GOT3 (cell line): ENCODE data around the gene DIS3.
"Not testable (repeated sequence)": the region's sequence is repeated elsewhere in the genome, so short reads cannot be mapped to it uniquely, and the experiment has no call there.

Source experiments
- DNase-seq: peaks from one replicate; lab custom pipeline; 2025; ENCODE audit warnings: mixed read lengths; lab: John Stamatoyannopoulos, UW

DIS3 gene, protein sequence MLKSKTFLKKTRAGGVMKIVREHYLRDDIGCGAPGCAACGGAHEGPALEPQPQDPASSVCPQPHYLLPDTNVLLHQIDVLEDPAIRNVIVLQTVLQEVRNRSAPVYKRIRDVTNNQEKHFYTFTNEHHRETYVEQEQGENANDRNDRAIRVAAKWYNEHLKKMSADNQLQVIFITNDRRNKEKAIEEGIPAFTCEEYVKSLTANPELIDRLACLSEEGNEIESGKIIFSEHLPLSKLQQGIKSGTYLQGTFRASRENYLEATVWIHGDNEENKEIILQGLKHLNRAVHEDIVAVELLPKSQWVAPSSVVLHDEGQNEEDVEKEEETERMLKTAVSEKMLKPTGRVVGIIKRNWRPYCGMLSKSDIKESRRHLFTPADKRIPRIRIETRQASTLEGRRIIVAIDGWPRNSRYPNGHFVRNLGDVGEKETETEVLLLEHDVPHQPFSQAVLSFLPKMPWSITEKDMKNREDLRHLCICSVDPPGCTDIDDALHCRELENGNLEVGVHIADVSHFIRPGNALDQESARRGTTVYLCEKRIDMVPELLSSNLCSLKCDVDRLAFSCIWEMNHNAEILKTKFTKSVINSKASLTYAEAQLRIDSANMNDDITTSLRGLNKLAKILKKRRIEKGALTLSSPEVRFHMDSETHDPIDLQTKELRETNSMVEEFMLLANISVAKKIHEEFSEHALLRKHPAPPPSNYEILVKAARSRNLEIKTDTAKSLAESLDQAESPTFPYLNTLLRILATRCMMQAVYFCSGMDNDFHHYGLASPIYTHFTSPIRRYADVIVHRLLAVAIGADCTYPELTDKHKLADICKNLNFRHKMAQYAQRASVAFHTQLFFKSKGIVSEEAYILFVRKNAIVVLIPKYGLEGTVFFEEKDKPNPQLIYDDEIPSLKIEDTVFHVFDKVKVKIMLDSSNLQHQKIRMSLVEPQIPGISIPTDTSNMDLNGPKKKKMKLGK

DNA sequence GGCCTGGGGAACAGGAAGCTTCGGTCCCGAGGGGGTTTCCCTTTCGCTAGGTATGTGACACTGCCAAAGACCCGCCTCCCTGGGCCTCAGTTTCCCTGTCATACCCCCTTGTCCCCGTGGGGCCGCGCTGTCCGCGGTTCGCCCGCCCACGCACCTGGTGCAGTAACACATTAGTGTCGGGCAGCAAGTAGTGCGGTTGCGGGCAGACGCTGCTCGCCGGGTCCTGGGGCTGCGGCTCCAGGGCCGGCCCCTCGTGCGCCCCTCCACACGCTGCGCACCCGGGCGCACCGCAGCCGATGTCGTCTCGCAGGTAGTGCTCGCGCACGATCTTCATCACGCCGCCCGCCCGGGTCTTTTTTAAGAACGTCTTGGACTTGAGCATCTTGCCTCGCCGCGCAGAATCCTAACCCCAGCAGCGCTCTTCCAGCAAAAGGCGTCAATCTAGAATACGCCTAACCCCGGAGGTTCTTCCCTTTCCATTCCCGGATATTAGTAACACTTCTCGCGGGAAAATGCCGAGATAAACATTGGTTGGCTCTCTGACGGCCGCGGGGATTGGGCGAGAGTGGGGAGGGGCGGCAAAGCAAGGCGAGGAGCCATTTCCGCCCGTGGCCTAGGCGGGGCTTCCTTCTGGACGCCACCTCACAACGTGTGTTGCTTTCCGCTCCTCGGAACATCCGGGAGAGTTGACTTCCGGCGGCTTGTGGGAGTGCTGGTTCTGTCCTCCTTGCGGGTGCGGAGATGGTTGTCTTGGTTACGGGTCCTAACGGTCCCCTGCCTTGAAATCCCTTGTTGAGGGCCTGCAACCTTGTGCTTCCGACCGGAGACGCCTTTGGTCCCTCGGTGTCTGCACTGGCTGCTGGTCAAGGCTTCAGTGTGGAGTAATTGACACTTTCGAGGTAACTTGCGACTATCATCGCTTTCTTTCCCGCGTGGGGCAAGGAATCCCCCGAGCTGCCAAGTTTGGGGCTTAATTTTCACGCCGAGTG lies at the start of gene DIS3, which contains the start of gene PIBF1:
Gene DIS3 (minus strand): TSS at position 450 of the 989 bp plus-strand sequence. CDS start 68 bp downstream, at position 382.
Gene PIBF1 (plus strand): TSS at position 683 of the 989 bp plus-strand sequence. CDS start 1,337 bp downstream, outside the sequence.
- peak; percentile 94 for DNase-seq

DNA sequence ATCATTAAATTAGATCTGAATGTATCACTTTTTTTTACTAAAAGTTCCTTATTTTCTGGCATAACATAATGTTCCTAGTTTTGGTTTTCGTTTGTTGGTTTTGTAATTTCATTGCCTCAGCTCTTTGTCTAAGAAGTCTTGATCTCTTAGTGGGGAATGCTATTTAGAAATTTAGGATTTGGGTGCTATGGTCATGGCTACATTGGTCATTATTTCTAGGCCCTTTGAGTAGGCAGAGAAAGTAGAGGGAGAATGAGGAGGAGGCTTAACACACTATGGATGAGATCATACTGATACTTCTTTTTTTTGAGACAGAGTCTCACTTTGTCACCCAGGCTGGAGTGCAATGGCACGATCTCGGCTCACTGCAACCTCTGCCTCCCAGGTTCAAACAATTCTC lies 42.0 kb upstream of the DIS3 start:
- DNase-seq = no peak

DNA sequence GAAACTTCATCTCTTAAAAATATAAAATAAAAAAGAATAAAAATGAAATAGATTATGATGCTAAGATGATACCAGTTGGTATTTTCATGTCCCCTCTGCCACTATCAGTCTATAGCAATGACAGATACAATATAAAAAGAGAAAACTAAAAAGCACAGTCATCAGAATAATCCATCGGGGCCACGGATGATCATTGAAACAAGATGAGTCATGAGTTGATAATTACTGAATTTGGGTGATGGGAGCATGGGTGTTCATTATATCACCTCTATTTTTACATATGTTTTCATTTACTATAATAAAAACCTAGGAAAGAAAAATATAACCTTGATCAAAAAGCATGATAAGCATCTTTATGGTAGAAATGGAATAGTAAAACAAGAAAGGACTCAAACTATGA lies 41.4 kb upstream of the DIS3 start:
- no peak for DNase-seq

DNA sequence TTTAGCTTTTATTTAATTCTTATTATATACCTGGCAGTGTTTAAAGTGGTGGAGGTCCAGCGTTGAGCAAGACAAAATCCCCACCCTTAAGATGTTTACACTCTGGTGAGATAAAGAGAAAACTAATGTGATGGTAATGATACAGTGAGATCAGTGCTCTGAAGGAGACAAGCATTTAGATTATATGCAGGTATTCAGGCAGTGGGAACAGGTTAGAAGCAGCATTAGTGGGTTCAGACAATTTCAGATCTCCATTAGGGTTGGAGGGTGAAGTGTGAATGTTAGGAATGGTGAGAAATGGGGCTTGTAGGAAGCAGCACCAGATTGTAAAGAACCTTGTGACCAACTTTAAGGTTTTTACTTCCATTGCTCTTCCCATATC lies 39.2 kb upstream of the DIS3 start:
- no peak for DNase-seq

DNA sequence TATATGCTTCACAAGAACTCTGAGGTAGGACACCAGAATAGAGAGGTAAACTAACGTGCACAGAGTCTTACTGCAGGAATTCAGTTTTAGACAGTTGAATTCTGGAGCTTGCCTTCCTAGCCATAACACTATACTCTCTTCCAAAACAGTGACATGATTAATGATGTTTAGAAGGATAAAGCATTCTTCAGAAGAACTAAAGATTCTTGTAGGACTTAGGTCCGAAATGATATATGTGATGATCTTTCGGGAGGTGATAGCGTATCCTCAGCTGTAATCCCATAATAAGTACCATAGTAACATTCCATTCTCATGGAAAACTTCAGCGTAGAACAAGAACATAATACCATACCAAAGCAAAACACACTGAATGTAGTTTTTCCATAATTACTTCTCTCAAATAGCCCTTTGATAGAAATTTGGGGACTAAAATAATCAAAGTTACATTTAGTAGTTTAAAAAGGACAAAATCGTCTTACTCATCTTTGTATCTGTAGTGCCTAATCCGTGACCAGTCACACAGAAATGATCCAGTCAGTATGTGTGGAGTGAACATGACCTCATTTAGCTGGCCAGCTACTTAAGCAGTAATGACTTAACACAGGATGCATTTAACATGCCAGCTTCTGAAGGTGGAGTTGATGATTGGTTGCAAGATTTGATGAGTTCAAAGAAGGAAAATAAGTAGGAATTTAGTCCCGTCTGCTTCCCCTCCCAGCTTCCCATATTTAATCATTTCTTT lies 38.6 kb upstream of the DIS3 start:
- DNase-seq = no peak

DNA sequence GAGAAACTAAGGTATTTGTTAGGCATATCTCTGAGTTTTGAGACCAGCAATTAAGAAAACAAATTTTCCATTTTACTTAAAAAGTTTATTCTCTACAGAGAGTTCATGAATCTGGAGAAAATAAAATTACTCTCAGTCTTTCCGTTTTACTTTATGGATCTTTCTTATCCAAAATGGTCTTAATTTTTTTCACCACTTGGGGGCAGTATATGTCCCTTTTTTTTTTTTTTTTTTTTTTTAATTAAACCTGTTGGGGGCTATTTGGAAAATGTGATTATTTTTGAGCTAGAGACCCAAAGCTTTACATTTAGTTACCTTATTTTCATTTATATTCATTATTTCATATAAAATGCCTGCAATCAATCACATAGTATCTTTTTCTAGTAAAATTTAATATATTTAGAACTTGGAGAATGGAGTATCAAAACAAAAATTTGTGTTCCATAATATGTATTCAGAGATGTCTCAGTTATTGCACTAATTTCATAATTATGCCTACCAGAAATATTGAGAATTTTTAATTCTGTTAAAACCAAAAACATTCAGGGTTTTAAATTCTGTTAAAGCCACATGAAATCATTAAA lies 27.3 kb upstream of the DIS3 start:
- DNase-seq = no peak

DNA sequence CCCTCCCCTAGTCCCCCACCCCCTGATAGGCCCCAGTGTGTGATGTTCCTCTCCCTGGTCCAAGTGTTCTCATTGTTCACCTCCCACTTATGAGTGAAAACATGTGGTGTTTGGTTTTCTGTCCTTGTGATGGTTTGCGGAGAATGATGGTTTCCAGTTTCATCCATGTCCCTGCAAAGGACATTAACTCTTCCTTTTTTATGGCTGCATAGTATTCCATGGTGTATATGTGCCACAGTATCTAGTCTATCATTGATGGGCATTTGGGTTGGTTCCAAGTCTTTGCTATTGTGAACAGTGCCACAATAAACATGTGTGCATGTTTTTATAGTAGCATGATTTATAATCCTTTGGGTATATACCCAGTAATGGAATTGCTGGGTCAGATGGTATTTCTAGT lies 24.8 kb upstream of the DIS3 start:
- DNase-seq = not testable (repeated sequence)

DNA sequence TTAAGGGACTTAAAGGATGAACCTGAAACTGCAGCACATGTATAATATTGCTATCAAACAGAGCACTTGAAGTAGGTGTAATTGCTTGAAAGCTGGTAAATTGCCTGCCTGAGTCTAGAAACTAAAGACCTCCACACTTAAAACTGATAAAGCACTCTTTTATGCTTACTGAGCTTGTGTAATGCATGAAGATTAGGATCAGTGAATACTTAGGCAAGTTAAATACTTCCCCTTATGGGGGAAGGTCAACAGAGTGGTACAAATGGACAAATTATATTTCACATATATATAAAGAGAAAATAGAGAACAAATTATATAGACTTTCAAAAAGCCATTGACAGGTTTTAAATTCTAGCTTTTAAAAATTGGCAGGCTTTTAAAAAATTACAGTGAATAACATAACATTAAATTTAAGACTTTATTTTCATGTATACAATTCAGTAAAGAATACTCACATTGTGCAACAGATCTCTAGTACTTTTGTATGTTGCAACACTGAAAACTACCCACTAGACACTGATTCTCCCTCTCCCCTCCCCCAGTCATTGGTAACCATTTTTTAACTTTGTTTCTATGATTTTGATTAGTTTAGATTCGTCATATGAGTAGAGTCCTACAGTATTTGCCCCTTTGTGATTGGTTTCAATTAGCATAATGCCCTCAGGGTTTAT lies 24.1 kb upstream of the DIS3 start:
- DNase-seq = no peak

DNA sequence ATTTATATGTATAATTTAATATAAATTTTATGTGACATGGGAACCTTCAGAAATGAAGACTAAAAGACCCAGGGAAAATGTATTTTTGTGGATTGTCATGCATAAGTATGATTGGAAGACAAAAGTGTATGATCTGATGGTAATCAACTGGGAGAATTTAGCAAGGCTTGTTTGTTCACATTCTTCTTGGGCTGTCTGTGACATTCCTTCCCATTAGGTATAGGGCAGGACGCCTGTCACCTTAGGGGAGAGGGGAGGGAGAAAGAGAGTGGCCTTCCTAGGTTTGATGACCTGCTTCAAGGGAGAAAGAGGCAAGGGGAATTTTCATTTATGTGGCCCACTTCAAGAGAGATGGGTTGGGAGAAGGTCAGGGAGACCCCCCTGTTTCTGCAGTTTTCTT lies 22.6 kb upstream of the DIS3 start:
- no peak for DNase-seq

DNA sequence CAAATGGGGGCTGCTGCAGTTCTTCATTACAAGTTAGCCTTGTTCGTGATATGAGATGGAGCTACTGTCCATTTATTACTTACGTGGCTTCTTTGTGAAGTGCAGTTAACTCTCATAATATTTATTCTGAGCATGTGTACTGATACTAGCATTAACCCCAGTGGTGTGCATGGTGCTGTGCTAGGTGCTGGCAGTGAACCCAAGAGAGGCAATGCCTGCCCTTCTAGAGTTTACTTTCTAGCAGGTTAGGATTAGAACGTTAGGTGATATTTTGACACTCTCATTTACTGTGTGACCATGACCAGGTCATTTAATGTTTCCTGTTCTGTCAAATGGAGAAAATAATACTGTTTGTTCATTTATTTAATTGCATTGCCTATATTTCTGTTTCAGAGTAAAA lies 17.1 kb upstream of the DIS3 start:
- DNase-seq = no peak

DNA sequence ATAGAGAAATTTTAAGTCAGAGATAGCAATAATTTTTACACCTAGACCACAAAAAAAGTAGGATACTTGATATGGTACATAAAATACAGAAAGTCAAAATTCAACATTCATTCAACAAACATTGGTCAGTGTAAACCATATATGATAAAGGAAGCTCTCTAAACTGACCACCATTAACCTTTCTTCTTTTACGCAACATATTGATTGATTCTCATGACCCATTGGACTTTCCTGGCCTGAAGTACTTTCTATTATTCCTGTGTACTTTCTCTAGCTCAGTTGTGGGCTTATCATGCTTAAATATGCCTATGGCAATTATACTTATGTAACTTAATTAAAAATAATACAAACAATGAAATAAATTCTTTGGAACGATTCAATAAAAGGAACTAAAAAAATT lies 10.9 kb upstream of the DIS3 start:
- no peak for DNase-seq

DNA sequence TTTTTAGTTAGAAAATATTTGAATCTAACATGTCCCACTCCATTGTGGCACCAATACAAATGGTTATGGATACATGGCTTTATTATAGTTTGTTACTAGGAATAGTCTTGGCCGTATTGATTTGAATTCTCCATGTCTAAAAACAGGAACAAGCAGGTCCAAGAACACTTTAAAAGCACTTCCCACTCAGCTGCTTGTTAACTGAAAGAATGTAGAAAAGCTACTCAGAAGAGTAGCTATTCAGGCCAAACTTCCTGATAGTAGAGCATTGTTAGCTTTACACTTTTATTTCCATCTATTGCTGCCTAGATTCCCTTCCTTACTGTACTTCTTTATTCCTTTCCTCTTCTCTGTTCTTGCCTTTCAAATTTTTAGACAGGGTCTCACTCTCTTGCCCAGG lies 7.1 kb upstream of the DIS3 start:
- no peak for DNase-seq

DNA sequence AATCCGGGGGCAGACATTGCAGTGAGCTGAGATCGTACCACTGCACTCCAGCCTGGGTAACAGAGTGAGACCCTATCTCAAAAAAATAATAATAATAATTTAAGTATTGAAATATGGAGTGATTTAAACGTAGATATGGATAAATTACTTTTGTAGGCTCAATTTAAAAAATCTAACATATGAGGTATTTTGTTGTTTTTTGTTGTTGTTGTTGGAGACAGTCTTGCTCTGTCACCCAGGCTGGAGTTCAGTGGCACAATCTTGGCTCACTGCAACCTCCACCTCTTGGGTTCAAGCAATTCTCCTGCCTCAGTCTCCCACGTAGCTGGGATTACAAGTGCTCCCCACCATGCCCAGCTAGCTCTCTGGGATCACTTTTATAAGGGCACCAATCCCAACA lies 3.0 kb upstream of the DIS3 start:
- not testable (repeated sequence) for DNase-seq

DNA sequence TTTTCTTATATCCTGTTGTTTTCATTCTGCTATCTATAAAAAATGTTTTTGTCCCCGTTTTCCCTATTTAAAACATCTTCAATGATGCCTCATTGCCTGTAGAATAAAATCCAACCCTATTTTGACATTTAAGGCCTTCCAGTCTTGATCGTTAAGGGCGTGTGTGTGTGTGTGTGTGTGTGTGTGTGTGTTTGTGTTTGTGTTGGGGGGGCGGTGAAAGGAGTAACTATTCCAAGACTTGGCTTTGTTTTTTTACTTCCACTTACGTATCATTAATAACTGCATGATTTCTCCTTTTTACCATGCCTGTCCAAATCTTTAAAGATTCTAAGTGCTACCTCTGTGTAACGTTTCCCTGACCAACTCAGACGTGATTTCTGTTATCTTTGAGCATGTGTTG lies 1.0 kb upstream of the DIS3 start:
- DNase-seq = no peak

DNA sequence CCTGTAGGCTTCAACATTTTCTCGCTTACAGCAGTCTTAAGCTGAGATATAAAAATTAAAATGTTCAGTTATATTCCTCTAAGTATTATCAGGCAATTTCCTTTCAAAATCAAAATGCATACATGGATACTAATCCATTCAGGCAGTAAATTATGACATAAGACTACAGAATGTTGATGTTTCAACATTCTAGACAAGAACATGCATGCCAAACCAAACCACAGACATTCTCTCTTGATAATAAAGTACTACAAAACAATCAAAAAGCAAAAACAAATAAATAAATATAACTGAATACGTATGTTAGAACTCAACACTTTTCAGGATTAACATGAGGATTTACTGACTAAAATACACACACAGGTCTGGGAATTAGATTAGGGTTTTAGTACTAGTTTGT lies 7.7 kb downstream of the DIS3 start:
- DNase-seq = no peak

DNA sequence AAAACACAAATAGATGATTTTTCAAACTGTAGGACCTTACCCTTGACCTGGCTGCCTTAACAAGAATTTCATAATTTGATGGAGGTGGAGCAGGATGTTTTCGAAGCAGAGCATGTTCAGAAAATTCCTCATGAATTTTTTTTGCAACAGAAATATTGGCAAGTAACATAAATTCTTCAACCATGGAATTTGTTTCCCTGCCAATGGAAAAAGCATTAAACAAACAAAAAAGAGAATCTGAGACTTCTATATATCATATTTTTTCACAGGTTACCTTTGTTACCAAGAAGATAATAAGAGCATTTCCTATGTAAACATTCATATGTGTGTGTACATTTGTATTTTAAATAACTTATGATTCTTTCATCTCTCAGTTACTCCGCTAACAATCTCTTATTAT lies 18.3 kb downstream of the DIS3 start:
- no peak for DNase-seq

DNA sequence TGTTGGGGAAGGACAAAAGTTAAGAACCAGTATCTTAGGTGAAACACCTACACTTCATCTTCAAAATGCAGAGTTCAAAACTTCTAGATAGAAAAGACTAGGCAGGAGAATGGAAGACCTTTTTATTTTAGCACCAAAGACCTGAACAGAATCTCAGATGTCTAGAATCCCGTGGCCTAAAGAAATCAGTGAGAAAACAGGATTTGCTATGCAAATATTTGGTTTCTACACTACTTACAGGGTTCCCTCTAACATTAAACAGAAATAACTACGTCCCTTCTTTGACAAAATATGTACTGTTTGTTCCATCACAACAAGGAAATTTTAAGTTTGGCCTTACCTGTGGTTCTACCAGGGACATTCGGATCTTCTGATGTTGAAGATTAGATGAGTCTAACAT lies 21.5 kb downstream of the DIS3 start:
- no peak for DNase-seq

DNA sequence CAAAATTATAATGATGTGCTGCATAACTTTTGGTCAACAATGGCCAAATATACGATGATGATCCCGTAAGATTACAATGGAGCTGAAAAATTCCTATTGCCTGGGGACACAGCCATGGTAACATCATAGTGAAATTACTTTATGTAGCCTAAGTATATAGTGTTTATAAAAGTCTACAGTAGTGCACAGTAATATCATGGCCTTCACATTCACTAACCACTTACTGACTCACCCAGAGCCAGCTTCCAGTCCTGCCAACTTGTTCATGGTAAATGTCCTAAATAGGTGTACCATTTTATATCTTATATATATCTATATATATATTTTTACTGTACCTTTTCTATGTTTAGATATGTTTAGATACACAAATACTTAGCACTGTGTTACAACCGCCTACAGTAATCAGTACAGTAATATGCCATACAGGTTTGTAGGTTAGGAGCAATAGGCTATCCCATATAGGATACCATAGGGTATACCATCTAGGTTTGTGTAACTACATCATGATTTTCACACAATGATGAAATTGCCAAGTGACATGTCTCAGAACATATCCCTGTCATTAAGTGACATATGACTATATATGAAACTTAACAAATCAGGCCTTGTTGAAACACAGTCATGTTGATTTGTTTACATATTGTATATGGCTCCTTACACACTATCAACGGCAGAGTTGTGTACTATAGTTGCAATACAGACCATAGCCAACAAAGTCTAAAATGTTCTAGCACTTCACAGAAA lies 23.7 kb downstream of the DIS3 start:
- DNase-seq = no peak

DNA sequence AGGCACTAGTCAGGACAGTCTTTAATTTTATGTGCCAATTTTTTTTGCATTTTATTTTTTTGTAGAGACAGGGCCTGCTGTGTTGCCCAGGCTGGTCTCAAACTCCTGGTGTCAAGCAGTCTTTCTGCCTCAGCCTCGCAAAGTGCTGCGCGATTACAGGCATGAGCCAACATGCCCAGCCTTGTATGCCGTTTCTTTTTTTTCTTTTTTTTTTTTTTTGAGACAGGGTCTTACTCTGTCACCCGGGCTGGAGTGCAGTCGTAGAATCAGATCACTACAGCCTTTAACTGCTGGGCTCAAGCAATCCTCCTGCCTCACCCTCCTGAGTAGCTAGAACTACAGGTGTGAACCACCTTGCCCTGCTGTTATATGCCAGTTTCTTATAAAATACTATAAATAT lies 27.6 kb downstream of the DIS3 start:
- no peak for DNase-seq
